Measurements from ENCODE around the gene DNMT3A.
A peak's percentile ranks its signal among the peaks of the same experiment; 100 is the strongest.

DNA sequence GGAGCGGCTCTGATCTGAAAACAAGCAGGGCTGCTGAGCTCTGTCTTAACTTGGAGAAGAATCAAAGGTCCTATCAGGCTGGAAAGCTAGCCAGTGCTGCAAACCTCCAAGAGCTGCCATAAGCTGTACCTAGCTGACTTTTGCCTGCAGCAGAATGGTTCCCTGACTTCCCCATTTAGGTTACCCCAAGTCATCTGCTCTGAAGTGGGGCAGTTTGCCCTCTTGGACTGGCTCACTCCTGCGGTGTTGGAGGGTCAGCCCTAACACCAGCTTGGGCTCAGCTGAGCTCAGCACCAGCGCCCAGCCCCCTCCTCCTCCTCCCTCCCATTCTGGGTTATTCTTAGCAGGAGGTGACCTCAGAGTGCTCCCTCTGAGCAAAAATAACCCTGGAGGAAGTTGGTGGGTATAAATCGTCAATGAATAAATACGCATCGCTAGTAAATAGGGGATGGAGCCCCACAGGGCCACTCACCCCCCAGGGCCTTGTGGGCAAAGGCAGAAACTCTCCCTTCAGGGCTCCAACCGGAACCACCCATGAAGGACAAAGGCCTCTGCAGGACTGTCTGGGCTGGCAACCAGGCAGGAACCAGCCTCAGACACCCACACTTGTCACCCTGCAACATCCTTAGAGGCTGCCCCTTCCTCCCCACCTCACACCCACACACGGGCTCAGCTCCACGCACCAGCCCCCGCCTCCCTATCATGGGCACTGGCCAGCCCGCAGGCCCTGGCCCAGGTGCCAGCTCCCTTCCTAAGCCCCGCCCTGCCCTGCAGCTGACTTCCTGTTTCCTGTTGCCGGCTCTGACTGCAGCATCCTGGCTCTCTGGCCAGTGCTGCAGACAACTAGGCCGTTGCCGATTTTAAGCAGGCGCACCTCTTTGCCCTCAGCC is 46.9 kb downstream of the DNMT3A start:
- TF ChIP-seq, protein P1, sequence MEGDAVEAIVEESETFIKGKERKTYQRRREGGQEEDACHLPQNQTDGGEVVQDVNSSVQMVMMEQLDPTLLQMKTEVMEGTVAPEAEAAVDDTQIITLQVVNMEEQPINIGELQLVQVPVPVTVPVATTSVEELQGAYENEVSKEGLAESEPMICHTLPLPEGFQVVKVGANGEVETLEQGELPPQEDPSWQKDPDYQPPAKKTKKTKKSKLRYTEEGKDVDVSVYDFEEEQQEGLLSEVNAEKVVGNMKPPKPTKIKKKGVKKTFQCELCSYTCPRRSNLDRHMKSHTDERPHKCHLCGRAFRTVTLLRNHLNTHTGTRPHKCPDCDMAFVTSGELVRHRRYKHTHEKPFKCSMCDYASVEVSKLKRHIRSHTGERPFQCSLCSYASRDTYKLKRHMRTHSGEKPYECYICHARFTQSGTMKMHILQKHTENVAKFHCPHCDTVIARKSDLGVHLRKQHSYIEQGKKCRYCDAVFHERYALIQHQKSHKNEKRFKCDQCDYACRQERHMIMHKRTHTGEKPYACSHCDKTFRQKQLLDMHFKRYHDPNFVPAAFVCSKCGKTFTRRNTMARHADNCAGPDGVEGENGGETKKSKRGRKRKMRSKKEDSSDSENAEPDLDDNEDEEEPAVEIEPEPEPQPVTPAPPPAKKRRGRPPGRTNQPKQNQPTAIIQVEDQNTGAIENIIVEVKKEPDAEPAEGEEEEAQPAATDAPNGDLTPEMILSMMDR (IDR thresholded peaks at IDR 0.05 in 4 of 5, conservative IDR thresholded peaks at IDR 0.05 in 1 of 5), result peak in 1 of 5 experiments; percentile 10
- peak; percentile 48 to 55 for TF ChIP-seq POLR2A (IDR thresholded peaks at IDR 0.05)
